Measurements from ENCODE around the gene PAXX. TPM values are rescaled to one million over a fixed set of nuclear protein-coding genes. Genes with fewer than 3 reads are reported as not detected.

PAXX gene
- total RNA-seq, 1 donor from 2014 or later, result 87.0 TPM

- Histone ChIP-seq H3K9me3 (no peaks in the 10 kb centered on the region), H3K4me1 (peaks cover 7 to 8% of the 10 kb centered on the region in 2 donors), H3K36me3 (no peaks in the 10 kb centered on the region), H3K27me3 (no peaks in the 10 kb centered on the region), H3K4me3 (no peak overlapping the region), H3K27ac (no peak overlapping the region)
- TF ChIP-seq, protein P1, sequence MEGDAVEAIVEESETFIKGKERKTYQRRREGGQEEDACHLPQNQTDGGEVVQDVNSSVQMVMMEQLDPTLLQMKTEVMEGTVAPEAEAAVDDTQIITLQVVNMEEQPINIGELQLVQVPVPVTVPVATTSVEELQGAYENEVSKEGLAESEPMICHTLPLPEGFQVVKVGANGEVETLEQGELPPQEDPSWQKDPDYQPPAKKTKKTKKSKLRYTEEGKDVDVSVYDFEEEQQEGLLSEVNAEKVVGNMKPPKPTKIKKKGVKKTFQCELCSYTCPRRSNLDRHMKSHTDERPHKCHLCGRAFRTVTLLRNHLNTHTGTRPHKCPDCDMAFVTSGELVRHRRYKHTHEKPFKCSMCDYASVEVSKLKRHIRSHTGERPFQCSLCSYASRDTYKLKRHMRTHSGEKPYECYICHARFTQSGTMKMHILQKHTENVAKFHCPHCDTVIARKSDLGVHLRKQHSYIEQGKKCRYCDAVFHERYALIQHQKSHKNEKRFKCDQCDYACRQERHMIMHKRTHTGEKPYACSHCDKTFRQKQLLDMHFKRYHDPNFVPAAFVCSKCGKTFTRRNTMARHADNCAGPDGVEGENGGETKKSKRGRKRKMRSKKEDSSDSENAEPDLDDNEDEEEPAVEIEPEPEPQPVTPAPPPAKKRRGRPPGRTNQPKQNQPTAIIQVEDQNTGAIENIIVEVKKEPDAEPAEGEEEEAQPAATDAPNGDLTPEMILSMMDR (IDR thresholded peaks at IDR 0.05), result no peak
- intact Hi-C loops (cut with DNase I), result no loop called here
- DNase-seq (ENCODE audit: low spot score in 2 of 2), result no peak
Observed at GRCh38 chr9:136974817-136975535, 17.2 kb upstream of the PAXX start.

DNA sequence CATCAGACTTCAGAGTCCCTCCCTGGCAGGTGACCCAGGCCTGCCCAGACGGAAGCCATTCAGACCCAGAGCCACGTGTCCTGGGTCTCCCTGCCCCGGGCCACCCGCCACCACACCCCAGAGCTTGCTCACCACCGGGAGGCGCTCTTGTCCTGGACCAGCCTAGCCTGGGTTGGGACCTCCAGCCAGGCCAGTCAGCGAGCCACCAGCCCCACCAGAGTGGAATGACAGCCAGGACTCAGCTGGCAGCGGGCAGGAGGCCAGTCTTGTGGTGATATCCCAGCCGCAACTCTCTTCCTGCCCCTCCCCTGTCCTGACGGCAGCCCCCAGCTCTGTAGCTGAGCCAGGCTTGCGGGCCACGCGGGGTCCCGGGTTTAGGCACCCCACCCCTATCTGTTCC lies 16.6 kb upstream of the PAXX start:
- TF ChIP-seq, protein P1 (IDR thresholded peaks at IDR 0.05), result peak in 1 of 3 experiments; percentile 7
- Histone ChIP-seq H3K36me3 (no peaks in the 10 kb centered on the region), H3K27me3 (no peaks in the 10 kb centered on the region), H3K4me3 (no peak overlapping the region), H3K9me3 (no peaks in the 10 kb centered on the region), H3K4me1 (peaks cover 7 to 8% of the 10 kb centered on the region in 2 donors), H3K27ac (no peak overlapping the region)
- intact Hi-C loops (cut with DNase I), result no loop called here
- DNase-seq (ENCODE audit: low spot score in 2 of 2), result no peak

GRCh38 chr9:136977223-136977622 lies 15.0 kb upstream of the PAXX start, which contains the start of gene PTGDS:
Gene PTGDS, plus strand, starts transcription at chr9:136977504. Its CDS starts 75 bp downstream, at chr9:136977579.
- TF ChIP-seq, protein P1 (IDR thresholded peaks at IDR 0.05), result no peak
- peaks cover 7 to 8% of the 10 kb centered on the region in 2 donors for H3K4me1 ChIP-seq
- peak within 1 kb of the TSS; percentile 46 to 73 for H3K4me3 ChIP-seq
- H3K9me3 ChIP-seq, result no peaks in the 10 kb centered on the region
- no peak for DNase-seq (ENCODE audit: low spot score in 2 of 2)
- no peaks in the 10 kb centered on the region for H3K36me3 ChIP-seq
- no peak within 1 kb of the TSS for H3K27ac ChIP-seq
- H3K27me3 ChIP-seq, result no peaks in the 10 kb centered on the region
- intact Hi-C loops (cut with DNase I), result no loop called here

GRCh38 chr9:136977649-136978072 lies 14.6 kb upstream of the PAXX start:
- Histone ChIP-seq H3K27ac (no peak overlapping the region), H3K9me3 (no peaks in the 10 kb centered on the region), H3K4me3 (peak overlapping the region; percentile 46 to 73), H3K36me3 (no peaks in the 10 kb centered on the region), H3K4me1 (peaks cover 7 to 8% of the 10 kb centered on the region in 2 donors), H3K27me3 (no peaks in the 10 kb centered on the region)
- TF ChIP-seq, protein P1 (IDR thresholded peaks at IDR 0.05), result no peak
- intact Hi-C loops (cut with DNase I), result no loop called here
- no peak for DNase-seq (ENCODE audit: low spot score in 2 of 2)

GRCh38 chr9:136978073-136978864 lies 14.0 kb upstream of the PAXX start:
- Histone ChIP-seq H3K27me3 (no peaks in the 10 kb centered on the region), H3K27ac (no peak overlapping the region), H3K4me1 (peaks cover 7 to 8% of the 10 kb centered on the region in 2 donors), H3K36me3 (no peaks in the 10 kb centered on the region), H3K4me3 (peak overlapping the region; percentile 46 to 73), H3K9me3 (no peaks in the 10 kb centered on the region)
- intact Hi-C loops (cut with DNase I), result no loop called here
- TF ChIP-seq, protein P1 (IDR thresholded peaks at IDR 0.05), result no peak
- DNase-seq (ENCODE audit: low spot score in 2 of 2), result no peak
